HFF-Myc (cell line): ENCODE data around the gene THRA.

Experiments used
- DNase-seq: peaks from one replicate; pipeline ENCODE4 v3.0.0-alpha.2; 2011; ENCODE audit warnings: low read depth; ENCODE audit errors: extremely low read depth
- H3K4me3 ChIP-seq: replicated peaks from 2 replicates; pipeline ENCODE4 v1.5.1; 2011; ENCODE audit warnings: low read depth, mild to moderate bottlenecking, control low read depth, low read length
- TF ChIP-seq, protein P1 (sequence below): IDR thresholded peaks from 2 replicates; pipeline ENCODE4 v1.5.1; 2012; ENCODE audit warnings: mild to moderate bottlenecking, low read depth, low read length, control low read depth; ENCODE audit errors: missing control alignments

THRA gene

GRCh38 chr17:40092581-40092980, 29.8 kb downstream of the THRA start:
- TF ChIP-seq, protein P1, sequence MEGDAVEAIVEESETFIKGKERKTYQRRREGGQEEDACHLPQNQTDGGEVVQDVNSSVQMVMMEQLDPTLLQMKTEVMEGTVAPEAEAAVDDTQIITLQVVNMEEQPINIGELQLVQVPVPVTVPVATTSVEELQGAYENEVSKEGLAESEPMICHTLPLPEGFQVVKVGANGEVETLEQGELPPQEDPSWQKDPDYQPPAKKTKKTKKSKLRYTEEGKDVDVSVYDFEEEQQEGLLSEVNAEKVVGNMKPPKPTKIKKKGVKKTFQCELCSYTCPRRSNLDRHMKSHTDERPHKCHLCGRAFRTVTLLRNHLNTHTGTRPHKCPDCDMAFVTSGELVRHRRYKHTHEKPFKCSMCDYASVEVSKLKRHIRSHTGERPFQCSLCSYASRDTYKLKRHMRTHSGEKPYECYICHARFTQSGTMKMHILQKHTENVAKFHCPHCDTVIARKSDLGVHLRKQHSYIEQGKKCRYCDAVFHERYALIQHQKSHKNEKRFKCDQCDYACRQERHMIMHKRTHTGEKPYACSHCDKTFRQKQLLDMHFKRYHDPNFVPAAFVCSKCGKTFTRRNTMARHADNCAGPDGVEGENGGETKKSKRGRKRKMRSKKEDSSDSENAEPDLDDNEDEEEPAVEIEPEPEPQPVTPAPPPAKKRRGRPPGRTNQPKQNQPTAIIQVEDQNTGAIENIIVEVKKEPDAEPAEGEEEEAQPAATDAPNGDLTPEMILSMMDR = no peak
- no peak overlapping the region for H3K4me3 ChIP-seq
- DNase-seq = no peak

DNA sequence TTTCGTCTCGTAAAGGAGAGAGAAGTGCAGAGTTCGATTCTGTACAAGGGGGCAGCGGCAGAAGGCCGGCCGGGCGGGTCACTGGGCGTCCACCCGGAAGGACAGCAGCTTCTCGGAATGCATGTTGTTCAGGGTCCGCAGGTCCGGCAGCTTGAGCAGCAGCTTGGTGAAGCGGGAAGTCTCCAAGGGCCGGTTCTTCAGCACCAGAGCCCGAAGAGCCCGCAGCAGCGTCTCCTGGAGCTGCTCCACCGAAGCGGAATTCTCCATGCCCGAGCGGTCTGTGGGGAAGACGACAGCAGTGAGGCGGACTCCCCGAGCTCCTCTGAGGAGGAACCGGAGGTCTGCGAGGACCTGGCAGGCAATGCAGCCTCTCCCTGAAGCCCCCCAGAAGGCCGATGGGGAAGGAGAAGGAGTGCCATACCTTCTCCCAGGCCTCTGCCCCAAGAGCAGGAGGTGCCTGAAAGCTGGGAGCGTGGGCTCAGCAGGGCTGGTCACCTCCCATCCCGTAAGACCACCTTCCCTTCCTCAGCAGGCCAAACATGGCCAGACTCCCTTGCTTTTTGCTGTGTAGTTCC, 30.3 kb downstream of the THRA start:
- TF ChIP-seq, protein P1 = no peak
- H3K4me3 ChIP-seq = no peak overlapping the region
- no peak for DNase-seq

DNA sequence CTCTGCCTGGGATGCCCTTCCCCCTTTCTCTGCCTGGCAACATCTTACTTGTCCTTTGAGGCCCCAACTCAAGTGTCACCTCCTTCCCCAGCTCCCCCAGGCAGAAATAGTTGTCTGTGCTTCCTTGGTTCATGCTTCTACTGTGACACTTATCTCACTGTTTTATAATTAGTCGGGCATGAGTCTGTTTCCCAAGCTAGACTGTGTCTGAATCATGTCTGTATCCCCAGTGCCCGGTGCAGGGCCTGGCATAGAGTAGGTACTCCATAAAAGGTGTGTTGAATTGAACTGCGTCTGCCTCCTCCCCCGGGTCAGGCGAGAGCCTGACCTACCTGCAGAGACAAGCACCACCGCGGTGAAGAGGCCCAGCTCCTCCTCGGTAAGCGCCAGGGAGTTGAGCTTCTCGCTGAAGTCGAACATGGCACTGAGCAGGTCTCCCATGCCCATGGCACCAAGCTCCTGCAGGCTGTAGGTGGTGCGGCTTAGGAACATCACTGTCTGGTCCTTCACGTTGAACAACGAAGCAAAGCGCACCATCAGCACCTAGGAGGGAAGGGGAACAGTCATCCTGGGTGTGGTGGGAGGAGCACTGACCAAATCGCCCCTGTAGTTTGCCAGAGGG, 30.9 kb downstream of the THRA start:
- no peak overlapping the region for H3K4me3 ChIP-seq
- TF ChIP-seq, protein P1 = no peak
- DNase-seq = no peak

DNA sequence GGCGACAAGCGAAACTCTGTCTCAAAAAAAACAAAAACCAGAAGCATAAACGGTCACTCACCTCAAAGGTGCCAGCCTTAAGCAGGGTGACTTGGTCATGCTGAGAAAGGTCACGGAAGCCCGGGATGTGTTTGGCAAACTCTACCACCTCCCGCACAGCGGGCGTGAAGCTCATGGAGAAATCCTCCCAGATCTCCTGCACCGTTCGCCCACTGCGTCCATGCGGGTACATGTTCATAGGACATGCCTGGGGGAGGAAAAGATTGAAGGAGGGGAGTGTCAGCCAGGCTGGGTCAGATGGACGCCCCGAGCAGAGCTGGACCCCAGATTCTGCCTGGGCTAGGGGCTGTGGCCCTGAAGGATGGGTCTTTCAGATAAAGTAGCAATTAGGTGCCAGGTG, 32.1 kb downstream of the THRA start:
- TF ChIP-seq, protein P1 = no peak
- no peak overlapping the region for H3K4me3 ChIP-seq
- no peak for DNase-seq

GRCh38 chr17:40095351-40095943, 32.7 kb downstream of the THRA start:
- TF ChIP-seq, protein P1 = no peak
- no peak for DNase-seq

DNA sequence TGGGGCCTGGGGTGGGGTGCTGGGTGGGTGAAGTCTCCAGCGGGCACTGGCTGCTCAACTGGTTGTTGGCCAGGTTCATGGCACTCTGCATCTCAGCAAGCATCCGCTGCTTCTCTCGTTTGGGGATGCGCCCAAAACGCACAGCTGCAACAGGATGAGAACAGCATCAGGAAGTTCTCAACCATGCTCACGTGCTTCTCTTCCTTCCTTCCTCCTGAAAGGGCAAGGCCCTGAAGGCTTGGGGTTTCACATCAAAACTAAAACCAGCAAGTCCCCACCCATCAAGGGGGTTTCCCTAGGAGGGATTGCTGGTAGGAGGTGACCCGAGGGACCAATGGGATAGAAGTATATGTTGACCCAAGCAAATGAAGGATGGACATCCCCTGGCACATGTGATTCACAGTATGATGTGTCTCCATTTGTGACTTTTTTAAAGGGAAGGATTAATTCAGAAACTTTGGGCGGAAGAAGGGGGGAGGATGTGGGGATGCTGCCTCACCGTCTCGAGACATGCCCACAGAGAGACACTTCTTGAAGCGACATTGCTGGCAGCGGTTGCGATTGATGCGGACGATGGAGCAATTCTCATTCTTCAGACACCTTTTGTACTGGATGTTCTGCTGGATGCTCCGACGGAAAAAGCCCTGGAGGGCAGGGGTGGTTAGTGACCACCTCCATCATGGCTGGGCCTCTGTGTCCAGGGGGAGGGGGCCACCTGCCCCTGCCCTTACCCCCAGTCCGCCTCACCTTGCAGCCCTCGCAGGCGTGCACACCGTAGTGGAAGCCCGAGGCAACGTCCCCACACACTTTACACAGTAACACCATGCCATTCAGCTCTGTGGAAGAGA, 33.4 kb downstream of the THRA start:
- H3K4me3 ChIP-seq = no peak overlapping the region
- DNase-seq = no peak
- TF ChIP-seq, protein P1 = no peak

More at GRCh38 chr17:40095351-40095943, 32.7 kb downstream of the THRA start:
- H3K4me3 ChIP-seq = no peak overlapping the region
